SK-N-SH (cell line): ENCODE results near the gene TOGARAM2. TPM values are rescaled to one million over a fixed set of nuclear protein-coding genes. Genes with fewer than 3 reads are reported as not detected.

Experiments
- CTCF ChIA-PET: fragments of 300-600, 350-600 bp; formaldehyde crosslinking; extraction: SDS; loops from one replicate; lab custom pipeline; 2021; lab: Yijun Ruan, JAX
- POLR2A ChIA-PET: fragments of 350-600 bp; sonication (Branson Sonifier 250); formaldehyde crosslinking; extraction: SDS; loops from one replicate; lab custom pipeline; 2020; ENCODE audit warnings: antibody characterized with exemption, inconsistent platforms; lab: Yijun Ruan, JAX
- DNase-seq: peaks from one replicate; pipeline ENCODE4 v3.0.0; 2012
- H2AFZ ChIP-seq: fragments of 200-600 bp; sonication (generic); 2 replicates; pipeline ENCODE4 v1.8.1; 2016; ENCODE audit warnings: antibody characterized with exemption, mild to moderate bottlenecking, low read depth
- H3F3A ChIP-seq: fragments of 200-600 bp; sonication (generic); replicated peaks from 2 replicates; pipeline ENCODE3; 2016; ENCODE audit warnings: antibody characterized with exemption, mild to moderate bottlenecking; ENCODE audit not compliant: insufficient read depth
- H3K27ac ChIP-seq, 2 experiments: fragments of 200-500 bp in 1 of 2; fragments of 200-600 bp in 1 of 2; sonication (Bioruptor generic) in 1 of 2; sonication (generic), shearing (Covaris generic) in 1 of 2; 2 replicates each; pipeline versions ENCODE4 v1.5.1 to v1.6.1; 2014 to 2016; ENCODE audit warnings: low read depth in 2 of 2, inconsistent platforms in 1 of 2, low read length in 1 of 2, mild to moderate bottlenecking in 1 of 2, mixed read lengths in 1 of 2
- H3K27me3 ChIP-seq: fragments of 200-600 bp; sonication (generic), shearing (Covaris generic); 2 replicates; pipeline ENCODE4 v1.6.1; 2016; ENCODE audit warnings: mixed run types; ENCODE audit not compliant: insufficient read depth
- H3K36me3 ChIP-seq, 2 experiments: fragments of 200-500 bp in 1 of 2; fragments of 200-600 bp in 1 of 2; sonication (Bioruptor generic) in 1 of 2; sonication (generic) in 1 of 2; replicated peaks in 1 of 2; 2 replicates each; pipeline versions ENCODE3 to v1.5.1; 2014 to 2016; ENCODE audit warnings: low read length in 1 of 2, mild to moderate bottlenecking in 1 of 2; ENCODE audit not compliant: insufficient read depth in 2 of 2, control insufficient read depth in 1 of 2
- H3K4me1 ChIP-seq, 2 experiments: fragments of 200-500 bp in 1 of 2; fragments of 200-600 bp in 1 of 2; sonication (Bioruptor generic) in 1 of 2; sonication (generic), shearing (Covaris generic) in 1 of 2; 2 replicates each; pipeline versions ENCODE4 v1.5.1 to v1.6.1; 2014 to 2016; ENCODE audit warnings: low read depth in 1 of 2, low read length in 1 of 2, mixed run types in 1 of 2; ENCODE audit not compliant: insufficient read depth in 2 of 2, control insufficient read depth in 1 of 2
- H3K4me2 ChIP-seq: fragments of 200-600 bp; sonication (generic), shearing (Covaris generic); 2 replicates; pipeline ENCODE4 v1.6.1; 2017; ENCODE audit warnings: mixed run types
- H3K4me3 ChIP-seq, 2 experiments: fragments of 200-500 bp in 1 of 2; fragments of 200-600 bp in 1 of 2; sonication (Bioruptor generic) in 1 of 2; sonication (generic), shearing (Covaris generic) in 1 of 2; 2 replicates each; pipeline versions ENCODE4 v1.5.1 to v1.8.1; 2014 to 2016; ENCODE audit warnings: low read depth in 2 of 2, inconsistent platforms in 1 of 2, low read length in 1 of 2, mild to moderate bottlenecking in 1 of 2, mixed read lengths in 1 of 2, moderate library complexity in 1 of 2
- H3K79me2 ChIP-seq: fragments of 200-600 bp; sonication (generic); 2 replicates; pipeline ENCODE4 v1.8.1; 2017; ENCODE audit warnings: mild to moderate bottlenecking; ENCODE audit not compliant: insufficient read depth
- H3K9ac ChIP-seq: fragments of 200-600 bp; sonication (generic); 2 replicates; pipeline ENCODE4 v1.6.1; 2017; ENCODE audit warnings: mixed run types
- H3K9me2 ChIP-seq: fragments of 200-600 bp; sonication (generic); 2 replicates; pipeline ENCODE4 v1.6.1; 2017; ENCODE audit warnings: mixed run types
- H3K9me3 ChIP-seq: fragments of 200-600 bp; sonication (generic); 2 replicates; pipeline ENCODE4 v1.6.1; 2017; ENCODE audit warnings: mixed run types, mild to moderate bottlenecking, moderate library complexity
- H4K20me1 ChIP-seq: fragments of 200-600 bp; sonication (generic); 2 replicates; pipeline ENCODE4 v1.6.1; 2017; ENCODE audit warnings: mild to moderate bottlenecking, mixed run types; ENCODE audit not compliant: insufficient read depth
- CHD2 ChIP-seq: fragments of 150-350 bp; IDR thresholded peaks from 2 replicates; pipeline ENCODE4 v1.6.1; 2018; ENCODE audit warnings: low read length; ENCODE audit not compliant: partially characterized antibody
- ELF1 ChIP-seq: IDR thresholded peaks from 2 replicates; pipeline ENCODE4 v1.4.0; 2012
- GABPA ChIP-seq: IDR thresholded peaks from 2 replicates; pipeline ENCODE4 v1.4.0; 2012; ENCODE audit warnings: low read depth, mild to moderate bottlenecking
- JUND ChIP-seq: IDR thresholded peaks from 2 replicates; pipeline ENCODE4 v1.4.0; 2012
- MAX ChIP-seq: IDR thresholded peaks from 2 replicates; pipeline ENCODE4 v1.4.0; 2012; ENCODE audit warnings: low read depth
- MXI1 ChIP-seq: IDR thresholded peaks from 2 replicates; pipeline ENCODE4 v1.6.1; 2012; ENCODE audit warnings: mild to moderate bottlenecking, low read depth, low read length, improper control_type of control experiment
- NRF1 ChIP-seq: IDR thresholded peaks from 2 replicates; pipeline ENCODE4 v1.6.1; 2012; ENCODE audit warnings: low read depth, mild to moderate bottlenecking, low read length
- POLR2AphosphoS5 ChIP-seq: IDR thresholded peaks from 2 replicates; pipeline ENCODE4 v1.6.1; 2012; ENCODE audit warnings: low read depth, low read length
- RAD21 ChIP-seq: IDR thresholded peaks from 2 replicates; pipeline ENCODE4 v1.6.1; 2012; ENCODE audit warnings: mild to moderate bottlenecking, low read length
- RCOR1 ChIP-seq: fragments of 150-350 bp; IDR thresholded peaks from 2 replicates; pipeline ENCODE4 v1.6.1; 2017; ENCODE audit warnings: antibody characterized with exemption, low read length
- RXRA ChIP-seq: IDR thresholded peaks from 2 replicates; pipeline ENCODE4 v1.4.0; 2012; ENCODE audit warnings: low read depth, mild to moderate bottlenecking, borderline replicate concordance
- TAF1 ChIP-seq: IDR thresholded peaks from 2 replicates; pipeline ENCODE4 v1.6.1; 2012; ENCODE audit warnings: low read depth, mild to moderate bottlenecking, low read length, moderate library complexity, borderline replicate concordance
- TCF12 ChIP-seq: IDR thresholded peaks from 2 replicates; pipeline ENCODE4 v1.4.0; 2012
- USF2 ChIP-seq: fragments of 150-350 bp; IDR thresholded peaks from 2 replicates; pipeline ENCODE4 v1.6.1; 2017; ENCODE audit warnings: antibody characterized with exemption, low read length, low read depth, borderline replicate concordance
- ZBTB33 ChIP-seq: IDR thresholded peaks from 2 replicates; pipeline ENCODE4 v1.4.0; 2012; ENCODE audit warnings: low read depth, borderline replicate concordance
- WGBS: methylation state at CpG from one replicate; pipeline ENCODE4 v1.1.6; 2017; ENCODE audit warnings: low lambda C conversion rate; 5-methylcytosine and 5-hydroxymethylcytosine counted together
- polyA plus RNA-seq, 3 experiments: library from polyadenylated mRNA; depleted of rRNA; stranded (reverse); fragments of >200 nt; gene quantifications; 2 replicates each; pipeline ENCODE4 v1.2.3, GENCODE V29; 2012

Gene TOGARAM2
- polyA plus RNA-seq, 1 of the 3 experiments (the other 2 are of a cell fraction), result 0.69 TPM

- Histone ChIP-seq H3K4me3 (no peak overlapping the region), H2AFZ (no peak overlapping the region), H3F3A (no peaks in the 10 kb centered on the region), H3K9me2 (no peaks in the 10 kb centered on the region), H3K79me2 (no peaks in the 10 kb centered on the region), H4K20me1 (no peaks in the 10 kb centered on the region), H3K4me1 (peaks cover 0 to 17% of the 10 kb centered on the region in 2 experiments; a peak in 1 of 4 replicates), H3K27me3 (peaks cover 11% of the 10 kb centered on the region; the same call in 1 of the 2 replicates), H3K4me2 (no peak overlapping the region), H3K9me3 (no peaks in the 10 kb centered on the region), H3K36me3 (no peaks in the 10 kb centered on the region), H3K27ac (no peak overlapping the region), H3K9ac (no peak overlapping the region)
- ChIA-PET POLR2A (interaction anchor here (0.6 to 0.7 kb wide), 2 partner anchors 22 to 262 kb away, joined by 3 read pairs; no protein-coding TSS in a partner anchor), CTCF (interaction anchor here (0.8 to 1.5 kb wide), 9 partner anchors 13 to 1103 kb away, joined by 3 to 4 read pairs (median 3); no protein-coding TSS in a partner anchor)
- 79% methylated on average over 9 of the region's 9 CpGs for WGBS
- TF ChIP-seq CHD2 (no peak), GABPA (no peak), RAD21 (no peak)
- peak; percentile 41 for DNase-seq
Observed at GRCh38 chr2:29012211-29012681, 31.1 kb downstream of the TOGARAM2 start.

GRCh38 chr2:29013057-29013780, 32.1 kb downstream of the TOGARAM2 start:
- H3K4me3 ChIP-seq, result no peak overlapping the region
- ChIA-PET POLR2A (interaction anchor here (0.7 kb wide), 1 partner anchor 21 kb away, joined by 3 read pairs; no protein-coding TSS in a partner anchor), CTCF (interaction anchor here (0.8 to 1.5 kb wide), 8 partner anchors 14 to 1102 kb away, joined by 3 to 4 read pairs (median 3); no protein-coding TSS in a partner anchor)
- H3K4me1 ChIP-seq, result peaks cover 0 to 17% of the 10 kb centered on the region in 2 experiments; a peak in 1 of 4 replicates
- H3K79me2 ChIP-seq, result no peaks in the 10 kb centered on the region
- H3F3A ChIP-seq, result no peaks in the 10 kb centered on the region
- H3K36me3 ChIP-seq, result no peaks in the 10 kb centered on the region
- TF ChIP-seq TAF1, result no peak
- TF ChIP-seq RAD21, result peak; percentile 33; the same call in 1 of the 2 replicates
- peaks cover 11% of the 10 kb centered on the region; the same call in 1 of the 2 replicates for H3K27me3 ChIP-seq
- no peak overlapping the region for H2AFZ ChIP-seq
- WGBS, result 68% methylated on average over 11 of the region's 11 CpGs
- H3K4me2 ChIP-seq, result no peak overlapping the region
- no peak for DNase-seq
- H4K20me1 ChIP-seq, result no peaks in the 10 kb centered on the region
- H3K9me3 ChIP-seq, result no peaks in the 10 kb centered on the region
- H3K9me2 ChIP-seq, result no peaks in the 10 kb centered on the region
- no peak overlapping the region for H3K9ac ChIP-seq
- H3K27ac ChIP-seq, result no peak overlapping the region

- H3K27me3 ChIP-seq, result peaks cover 11% of the 10 kb centered on the region; the same call in 1 of the 2 replicates
- H3K9me2 ChIP-seq, result no peaks in the 10 kb centered on the region
- WGBS, result 76% methylated on average over 8 of the region's 8 CpGs
- H3F3A ChIP-seq, result no peaks in the 10 kb centered on the region
- H3K9ac ChIP-seq, result no peak overlapping the region
- H3K36me3 ChIP-seq, result no peaks in the 10 kb centered on the region
- DNase-seq, result no peak
- peaks cover 0 to 17% of the 10 kb centered on the region in 2 experiments; a peak in 1 of 4 replicates for H3K4me1 ChIP-seq
- no peak overlapping the region for H3K4me2 ChIP-seq
- no peak overlapping the region for H2AFZ ChIP-seq
- TF ChIP-seq MAX (no peak), MXI1 (no peak), TCF12 (no peak), RCOR1 (no peak), ZBTB33 (no peak), POLR2AphosphoS5 (no peak), RXRA (no peak), NRF1 (no peak), USF2 (no peak), JUND (no peak), ELF1 (no peak)
- H3K79me2 ChIP-seq, result no peaks in the 10 kb centered on the region
- no peaks in the 10 kb centered on the region for H4K20me1 ChIP-seq
- CTCF ChIA-PET, result interaction anchor here (1.1 kb wide), 1 partner anchor 182 kb away, joined by 3 read pairs; no protein-coding TSS in a partner anchor
- H3K9me3 ChIP-seq, result no peaks in the 10 kb centered on the region
- no peak overlapping the region for H3K27ac ChIP-seq
- H3K4me3 ChIP-seq, result no peak overlapping the region
- POLR2A ChIA-PET, result no interaction called here
Observed at GRCh38 chr2:29014331-29014730, 33.2 kb downstream of the TOGARAM2 start.
